Measurements from ENCODE around the gene LRRC27. TPM values are rescaled to one million over a fixed set of nuclear protein-coding genes. Genes with fewer than 3 reads are reported as not detected.
"Not testable (repeated sequence)": the region's sequence is repeated elsewhere in the genome, so short reads cannot be mapped to it uniquely, and the experiment has no call there.

The LRRC27 gene
- total RNA-seq, 2 experiments from 2014 or later: 5.4 to 5.8 TPM

DNA sequence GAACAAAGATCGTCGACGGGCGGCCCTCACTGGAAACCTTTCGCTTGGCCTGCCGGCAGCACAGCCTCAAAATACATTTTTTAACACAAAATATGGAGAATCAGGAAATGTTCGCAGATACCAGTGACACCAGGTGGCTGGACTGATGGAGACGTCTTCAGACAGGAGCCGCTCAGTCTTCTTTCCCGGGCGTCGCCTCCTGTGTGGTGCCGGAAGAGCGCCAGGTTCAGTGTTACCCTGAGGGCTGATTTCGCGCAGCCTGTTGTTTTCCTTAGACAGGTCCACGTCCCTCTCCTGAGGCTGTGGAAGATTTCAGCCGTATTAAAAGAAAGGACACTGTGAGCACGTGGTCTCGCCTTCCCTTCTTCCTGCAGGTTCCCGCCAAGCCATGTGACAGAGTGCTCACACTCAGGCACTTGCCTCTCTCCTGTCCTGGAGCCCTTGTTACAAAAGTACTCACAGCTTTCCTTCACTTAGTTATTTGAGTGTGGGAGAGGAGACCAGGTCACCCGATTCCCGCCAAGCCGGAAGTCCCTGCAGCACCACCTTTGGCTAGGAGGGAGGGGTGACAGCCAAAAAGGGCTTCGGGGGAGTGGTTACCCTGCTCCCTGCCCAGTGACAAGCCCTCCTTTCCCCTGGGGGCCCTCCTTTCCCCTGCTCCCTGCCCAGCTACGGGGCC is 43.3 kb downstream of the LRRC27 start:
- no peaks in the 10 kb centered on the region for H3K36me3 Mint-ChIP-seq
- no peak overlapping the region for H3K27ac Mint-ChIP-seq
- DNase-seq (no peak), ATAC-seq (no peak)
- no peaks in the 10 kb centered on the region for H3K27me3 Mint-ChIP-seq
- H3K4me3 Mint-ChIP-seq: no peak overlapping the region
- peaks cover 3% of the 10 kb centered on the region for H3K4me1 Mint-ChIP-seq
- CTCF ChIA-PET: no interaction called here
- H3K9me3 Mint-ChIP-seq (ENCODE audit: low read depth): no peaks in the 10 kb centered on the region

DNA sequence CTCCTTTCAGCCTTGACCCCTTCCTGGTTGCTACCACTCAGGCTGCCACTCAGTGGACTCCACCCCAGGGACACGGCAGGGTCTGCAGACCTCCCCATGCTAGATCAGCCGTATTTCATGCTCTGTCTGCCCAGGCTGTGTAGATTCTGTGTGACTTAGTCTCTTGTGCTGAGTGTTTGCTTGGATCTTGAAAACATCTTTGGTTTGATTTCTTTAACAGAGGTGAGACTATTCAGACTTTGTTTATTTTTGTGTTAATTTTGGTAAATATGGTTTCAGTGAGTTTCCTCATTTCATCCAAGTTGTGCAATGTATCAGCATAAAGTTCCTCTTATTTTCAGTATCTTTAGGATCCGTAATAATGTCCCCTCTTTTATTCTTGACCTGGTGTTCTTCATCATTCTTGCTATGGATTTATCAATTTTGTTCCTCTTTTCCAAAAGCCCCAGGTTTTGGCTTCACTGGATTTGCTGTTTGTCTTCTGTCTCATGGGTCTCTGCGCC is 43.9 kb downstream of the LRRC27 start:
- CTCF ChIA-PET: interaction anchor here (1.1 kb wide), 1 partner anchor 8 kb away, joined by 3 read pairs; no protein-coding TSS in a partner anchor
- ATAC-seq (no peak), DNase-seq (no peak)
- H3K27ac Mint-ChIP-seq: no peak overlapping the region
- H3K4me1 Mint-ChIP-seq: peaks cover 3% of the 10 kb centered on the region
- no peaks in the 10 kb centered on the region for H3K9me3 Mint-ChIP-seq (ENCODE audit: low read depth)
- H3K4me3 Mint-ChIP-seq: no peak overlapping the region
- H3K27me3 Mint-ChIP-seq: no peaks in the 10 kb centered on the region
- H3K36me3 Mint-ChIP-seq: no peaks in the 10 kb centered on the region

DNA sequence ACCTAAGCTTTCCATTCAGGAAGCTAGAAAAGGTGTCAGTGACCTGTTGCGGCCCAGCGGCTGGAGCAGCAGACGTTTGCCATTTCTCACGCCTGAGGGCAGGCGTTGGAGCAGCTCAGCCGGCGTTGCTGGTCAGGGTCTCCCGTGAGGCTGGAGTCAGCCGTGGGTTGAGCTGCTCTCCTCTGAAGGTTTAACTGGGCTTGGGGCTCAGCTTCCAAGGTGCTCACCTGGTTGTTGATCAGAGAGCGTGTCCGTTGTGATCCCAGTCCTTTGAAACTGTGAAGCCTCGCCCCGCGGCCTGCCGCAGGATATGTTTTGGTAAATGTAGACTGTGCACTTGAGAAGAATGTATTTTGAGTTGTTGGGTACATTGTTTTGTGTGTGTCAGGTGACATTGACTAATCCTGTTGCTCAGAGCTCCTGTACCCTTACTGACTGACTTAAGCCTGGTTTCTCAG is 44.4 kb downstream of the LRRC27 start:
- H3K27me3 Mint-ChIP-seq: no peaks in the 10 kb centered on the region
- CTCF ChIA-PET: interaction anchor here (1.1 kb wide), 1 partner anchor 9 kb away, joined by 3 read pairs; no protein-coding TSS in a partner anchor
- H3K9me3 Mint-ChIP-seq (ENCODE audit: low read depth): no peaks in the 10 kb centered on the region
- peaks cover 4% of the 10 kb centered on the region for H3K4me1 Mint-ChIP-seq
- no peak overlapping the region for H3K4me3 Mint-ChIP-seq
- H3K36me3 Mint-ChIP-seq: no peaks in the 10 kb centered on the region
- no peak for ATAC-seq
- DNase-seq: no peak
- H3K27ac Mint-ChIP-seq: no peak overlapping the region

DNA sequence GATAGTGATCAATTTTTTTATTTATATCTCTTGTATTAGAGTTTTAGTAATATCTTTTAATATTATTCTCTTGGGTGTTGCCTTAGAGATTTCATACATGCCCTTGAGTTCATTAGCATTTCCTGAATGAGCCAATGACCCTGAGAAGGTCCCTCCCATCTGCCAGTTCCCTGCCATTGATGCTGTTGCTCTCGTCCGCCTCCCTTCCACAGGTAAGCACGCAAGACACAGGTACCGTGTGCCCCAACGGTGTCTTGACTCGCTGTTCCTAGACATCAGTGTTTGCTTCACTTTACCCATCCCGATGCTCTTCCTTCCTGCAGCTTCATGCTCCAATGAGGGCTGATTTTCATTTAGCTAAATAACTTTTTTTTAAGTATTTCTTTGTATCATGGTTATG is 45.3 kb downstream of the LRRC27 start:
- H3K27ac Mint-ChIP-seq: no peak overlapping the region
- no peaks in the 10 kb centered on the region for H3K36me3 Mint-ChIP-seq
- no peaks in the 10 kb centered on the region for H3K9me3 Mint-ChIP-seq (ENCODE audit: low read depth)
- H3K27me3 Mint-ChIP-seq: no peaks in the 10 kb centered on the region
- H3K4me3 Mint-ChIP-seq: no peak overlapping the region
- ATAC-seq (no peak), DNase-seq (no peak)
- H3K4me1 Mint-ChIP-seq: peaks cover 9% of the 10 kb centered on the region
- CTCF ChIA-PET: no interaction called here

DNA sequence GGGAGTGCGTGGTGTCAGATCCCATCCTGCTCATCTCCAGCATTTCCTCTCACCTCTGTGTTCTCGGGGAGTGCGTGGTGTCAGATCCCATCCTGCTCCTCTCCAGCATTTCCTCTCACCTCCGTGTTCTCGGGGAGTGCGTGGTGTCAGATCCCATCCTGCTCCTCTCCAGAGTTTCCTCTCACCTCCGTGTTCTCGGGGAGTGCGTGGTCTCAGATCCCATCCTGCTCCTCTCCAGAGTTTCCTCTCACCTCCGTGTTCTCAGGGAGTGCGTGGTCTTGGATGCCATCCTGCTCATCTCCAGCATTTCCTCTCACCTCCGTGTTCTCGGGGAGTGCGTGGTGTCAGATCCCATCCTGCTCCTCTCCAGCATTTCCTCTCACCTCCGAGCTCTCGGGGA is 47.0 kb downstream of the LRRC27 start:
- H3K36me3 Mint-ChIP-seq; H3K4me3 Mint-ChIP-seq; DNase-seq; H3K9me3 Mint-ChIP-seq (ENCODE audit: low read depth); H3K27me3 Mint-ChIP-seq; CTCF ChIA-PET; H3K27ac Mint-ChIP-seq; ATAC-seq: not testable (repeated sequence)
- H3K4me1 Mint-ChIP-seq: peaks cover 12% of the 10 kb centered on the region

DNA sequence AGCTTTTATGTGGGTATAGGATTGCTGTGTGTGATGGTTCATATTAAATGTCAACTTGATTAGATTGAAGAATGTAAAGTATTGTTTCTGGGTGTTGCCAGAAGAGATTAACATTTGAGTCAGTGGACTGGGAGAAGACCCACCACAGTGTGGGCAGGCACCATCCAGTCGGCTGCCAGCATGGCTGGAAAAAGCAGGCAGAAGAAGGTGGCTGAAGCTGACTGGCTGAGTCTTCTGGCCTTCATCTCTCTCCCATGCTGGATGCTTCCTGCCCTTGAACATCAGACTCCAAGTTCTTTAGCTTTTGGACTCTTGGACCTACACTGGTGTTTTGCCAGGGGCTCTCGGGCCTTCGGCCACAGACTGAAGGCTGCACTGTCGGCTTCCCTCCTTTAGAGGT is 49.0 kb downstream of the LRRC27 start:
- H3K9me3 Mint-ChIP-seq (ENCODE audit: low read depth); H3K36me3 Mint-ChIP-seq; H3K27me3 Mint-ChIP-seq; ATAC-seq; DNase-seq; H3K27ac Mint-ChIP-seq; H3K4me3 Mint-ChIP-seq: not testable (repeated sequence)
- CTCF ChIA-PET: interaction anchor here (1.0 to 1.5 kb wide), 3 partner anchors 9 to 74 kb away, joined by 3 to 7 read pairs (median 4); no protein-coding TSS in a partner anchor
- H3K4me1 Mint-ChIP-seq: peaks cover 12% of the 10 kb centered on the region

DNA sequence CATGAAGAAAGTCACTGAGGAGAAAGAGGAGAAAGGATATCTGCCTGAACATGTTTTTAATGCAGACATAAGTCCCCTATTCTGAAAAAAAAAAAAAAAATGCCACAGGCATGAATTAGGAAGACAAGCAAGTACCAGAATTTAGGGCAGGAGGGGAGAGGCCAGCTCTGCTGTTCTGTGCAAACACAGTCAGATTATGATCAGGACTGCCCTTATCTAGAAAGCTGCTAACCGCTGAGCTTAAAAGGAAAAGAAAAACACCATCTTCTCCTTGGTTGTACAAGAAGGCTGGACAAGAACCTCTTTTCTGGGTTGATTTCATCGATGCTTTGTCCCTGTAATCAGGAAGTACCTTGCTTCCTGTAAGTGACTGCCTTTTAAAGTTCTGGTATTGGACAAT is 49.7 kb downstream of the LRRC27 start:
- H3K27me3 Mint-ChIP-seq: no peaks in the 10 kb centered on the region
- ATAC-seq (peak; percentile 30), DNase-seq (no peak)
- peak overlapping the region; percentile 25 for H3K27ac Mint-ChIP-seq
- H3K4me1 Mint-ChIP-seq: peaks cover 12% of the 10 kb centered on the region
- no peaks in the 10 kb centered on the region for H3K36me3 Mint-ChIP-seq
- CTCF ChIA-PET: interaction anchor here (1.1 to 1.5 kb wide), 2 partner anchors 10 to 65 kb away, joined by 4 to 7 read pairs; no protein-coding TSS in a partner anchor
- H3K4me3 Mint-ChIP-seq: no peak overlapping the region
- no peaks in the 10 kb centered on the region for H3K9me3 Mint-ChIP-seq (ENCODE audit: low read depth)

DNA sequence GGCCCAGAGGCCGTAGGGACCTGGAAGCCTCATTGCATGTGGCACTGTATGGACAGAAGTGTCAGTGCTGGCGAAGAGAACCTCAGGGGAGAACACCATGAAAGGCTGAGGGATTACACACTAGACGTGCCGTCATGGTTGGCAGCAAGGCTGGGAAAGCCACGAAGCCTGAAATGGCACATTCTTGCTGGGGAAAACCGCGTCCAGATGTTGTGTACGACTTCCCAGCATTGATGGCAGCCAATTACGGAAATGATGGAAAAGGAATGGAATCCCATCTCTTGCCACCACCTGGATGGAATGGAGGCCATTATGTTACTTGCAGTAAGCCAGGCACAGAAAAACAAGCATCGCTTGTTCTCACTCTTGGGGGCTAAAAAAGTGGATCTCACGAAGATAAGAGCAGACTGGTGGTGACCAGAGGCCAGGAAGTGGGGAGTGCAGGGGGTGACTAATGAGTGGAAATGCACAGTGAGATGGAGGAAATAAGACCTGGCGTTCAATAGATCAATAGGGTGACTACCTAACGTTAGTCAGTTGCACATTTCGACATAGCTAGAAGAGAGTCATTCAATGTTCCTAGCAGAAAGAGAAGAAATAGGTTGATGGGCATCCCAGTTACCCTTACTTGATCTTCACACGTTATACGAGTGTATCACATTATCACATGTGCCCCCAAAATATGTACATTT is 50.4 kb downstream of the LRRC27 start:
- Mint-ChIP-seq H3K4me3 (no peak overlapping the region), H3K4me1 (peaks cover 12% of the 10 kb centered on the region), H3K9me3 (ENCODE audit: low read depth) (no peaks in the 10 kb centered on the region), H3K27ac (peak overlapping the region; percentile 25), H3K27me3 (no peaks in the 10 kb centered on the region), H3K36me3 (no peaks in the 10 kb centered on the region)
- DNase-seq: no peak
- CTCF ChIA-PET: interaction anchor here (1.1 kb wide), 1 partner anchor 64 kb away, joined by 4 read pairs; no protein-coding TSS in a partner anchor
- peak; percentile 69 for ATAC-seq

DNA sequence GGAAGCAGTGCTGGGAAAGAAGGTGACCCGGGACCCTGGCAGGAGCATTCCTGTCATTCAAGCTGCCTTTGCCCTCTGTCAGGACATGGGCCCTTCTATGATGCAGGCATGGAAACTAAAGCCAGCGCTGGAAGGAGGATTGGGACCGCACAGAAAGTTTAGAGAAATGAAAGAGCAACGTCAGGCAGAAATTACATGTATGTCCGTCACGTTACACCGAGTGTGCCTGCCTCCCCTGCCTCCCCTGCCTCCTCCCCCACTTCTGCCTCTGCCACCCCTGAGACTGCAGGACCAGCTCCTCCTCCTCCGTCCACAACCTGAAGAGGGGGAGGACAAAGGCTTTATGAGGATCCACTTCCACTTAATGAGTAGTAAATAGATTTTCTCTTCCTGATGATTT is 51.1 kb downstream of the LRRC27 start:
- DNase-seq (no peak), ATAC-seq (no peak)
- H3K27ac Mint-ChIP-seq: no peak overlapping the region
- CTCF ChIA-PET: interaction anchor here (1.3 kb wide), 1 partner anchor 10 kb away, joined by 3 read pairs; no protein-coding TSS in a partner anchor
- H3K36me3 Mint-ChIP-seq: no peaks in the 10 kb centered on the region
- H3K4me1 Mint-ChIP-seq: peaks cover 14% of the 10 kb centered on the region
- H3K27me3 Mint-ChIP-seq: no peaks in the 10 kb centered on the region
- H3K4me3 Mint-ChIP-seq: no peak overlapping the region
- no peaks in the 10 kb centered on the region for H3K9me3 Mint-ChIP-seq (ENCODE audit: low read depth)

DNA sequence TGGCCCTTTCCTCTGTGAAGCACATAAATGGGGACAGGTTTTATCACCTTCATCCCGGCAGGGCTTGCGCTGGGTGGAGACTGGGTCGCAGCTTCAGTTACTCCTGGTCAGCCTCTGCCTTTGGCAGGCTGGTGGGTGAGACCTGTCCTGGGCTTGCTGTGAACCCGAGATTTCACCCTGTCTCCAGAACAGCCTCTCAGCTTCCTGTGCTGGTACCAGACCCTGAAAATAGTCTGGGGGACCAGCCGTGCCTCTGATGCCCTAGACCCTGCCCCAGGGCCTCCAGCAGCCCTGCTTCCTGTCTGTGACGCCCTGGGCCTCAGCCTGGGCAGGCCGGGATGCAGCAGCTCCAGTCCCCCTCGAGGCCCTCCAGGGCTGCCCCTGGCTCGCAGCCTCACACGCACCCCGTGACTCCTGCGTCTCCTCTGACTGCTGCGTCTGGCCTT is 51.8 kb downstream of the LRRC27 start:
- no peak for ATAC-seq
- Mint-ChIP-seq H3K9me3 (ENCODE audit: low read depth) (no peaks in the 10 kb centered on the region), H3K36me3 (no peaks in the 10 kb centered on the region), H3K27ac (no peak overlapping the region), H3K4me1 (peaks cover 14% of the 10 kb centered on the region), H3K4me3 (no peak overlapping the region), H3K27me3 (no peaks in the 10 kb centered on the region)
- no peak for DNase-seq
- CTCF ChIA-PET: interaction anchor here (1.3 kb wide), 1 partner anchor 11 kb away, joined by 3 read pairs; no protein-coding TSS in a partner anchor

DNA sequence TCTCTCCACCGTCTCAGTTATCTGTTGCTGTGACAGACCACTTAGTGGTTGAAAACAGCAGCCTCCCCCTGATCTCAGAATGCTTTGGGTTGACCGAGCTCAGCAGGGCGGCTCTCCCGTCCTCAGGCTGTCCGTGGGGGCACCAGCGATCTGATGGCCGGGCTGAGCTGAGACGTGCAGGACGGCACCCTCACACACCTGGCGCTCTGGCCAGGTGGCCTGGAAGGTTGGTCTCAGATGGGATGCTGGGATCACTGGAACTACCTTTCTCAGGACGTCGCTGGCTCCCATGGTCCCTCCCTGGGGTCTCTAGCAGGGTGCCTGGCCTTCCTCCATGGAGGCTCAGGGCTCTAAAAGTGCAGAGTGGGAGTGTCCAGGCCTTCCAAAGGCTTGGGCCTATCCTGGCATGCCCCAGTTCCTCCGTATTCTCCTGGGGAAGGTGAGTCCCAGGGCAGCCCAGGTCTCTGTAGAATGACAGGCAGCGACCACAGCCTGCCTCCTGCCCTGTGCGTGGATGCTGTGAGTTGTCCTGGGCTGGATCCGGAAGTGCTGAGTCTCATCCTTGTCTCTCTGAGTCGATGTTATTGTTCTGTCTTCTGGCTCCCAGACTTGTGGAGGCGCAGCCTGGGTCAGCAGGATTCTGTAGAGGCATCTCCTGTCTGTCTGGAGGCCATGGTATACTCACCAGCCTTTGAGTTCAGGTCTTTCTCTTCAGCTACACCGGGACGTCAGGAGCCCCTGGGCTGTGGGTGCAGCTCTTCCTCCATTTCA is 52.8 kb downstream of the LRRC27 start:
- Mint-ChIP-seq H3K4me3 (no peak overlapping the region), H3K9me3 (ENCODE audit: low read depth) (no peaks in the 10 kb centered on the region), H3K4me1 (peaks cover 14% of the 10 kb centered on the region), H3K27me3 (no peaks in the 10 kb centered on the region), H3K27ac (no peak overlapping the region), H3K36me3 (no peaks in the 10 kb centered on the region)
- no peak for ATAC-seq
- no peak for DNase-seq
- CTCF ChIA-PET: interaction anchor here (1.5 to 1.8 kb wide), 2 partner anchors 69 to 71 kb away, joined by 3 to 6 read pairs; no protein-coding TSS in a partner anchor

DNA sequence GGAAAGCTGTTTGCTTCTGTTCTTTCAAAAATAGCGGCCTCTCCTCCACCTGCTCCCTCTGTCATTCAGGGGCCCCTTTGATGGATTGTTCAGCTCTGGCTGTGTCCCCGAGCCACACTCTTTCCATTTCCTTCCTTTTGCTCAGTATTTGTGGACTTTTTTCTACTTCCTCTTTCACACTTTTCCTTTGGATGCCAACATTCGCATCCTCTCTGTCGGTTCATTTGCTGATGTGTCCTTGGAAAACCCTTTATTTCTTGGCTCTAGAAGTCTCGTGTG is 53.3 kb downstream of the LRRC27 start:
- Mint-ChIP-seq H3K4me1 (peaks cover 14% of the 10 kb centered on the region), H3K9me3 (ENCODE audit: low read depth) (no peaks in the 10 kb centered on the region), H3K36me3 (no peaks in the 10 kb centered on the region), H3K27me3 (no peaks in the 10 kb centered on the region), H3K27ac (no peak overlapping the region), H3K4me3 (no peak overlapping the region)
- DNase-seq: no peak
- ATAC-seq: no peak
- CTCF ChIA-PET: interaction anchor here (1.5 to 1.8 kb wide), 4 partner anchors 62 to 70 kb away, joined by 3 to 6 read pairs (median 4); no protein-coding TSS in a partner anchor
